Measurements from ENCODE around the gene PDIK1L.

- no peak for TF ChIP-seq CTCF (conservative IDR thresholded peaks at IDR 0.05; ENCODE audit: low read depth, low read length)
- no peak for TF ChIP-seq MAFK (IDR thresholded peaks at IDR 0.05; ENCODE audit: low read depth, low read length)
- no peak for TF ChIP-seq POLR2A (IDR thresholded peaks at IDR 0.05; ENCODE audit: low read depth, low read length)
Observed at GRCh38 chr1:26078286-26079177, 33.1 kb upstream of the PDIK1L start.

All from IMR-90 (cell line).